ENCODE results near the gene GLRA1.

GLRA1 gene

GRCh38 chr5:151800532-151800931 lies 124.1 kb downstream of the GLRA1 start:
- TF ChIP-seq CTCF (IDR thresholded peaks at IDR 0.05; ENCODE audit: extremely low read depth, insufficient read depth, missing control alignments), result no peak
- in situ Hi-C loops (cut with MboI; ENCODE audit: low pct_unique_long_range_greater_than_20kb, low sequenced_read_pairs, unreplicated experiment), result no loop called here
- no peak for DNase-seq (ENCODE audit: low spot score)

GRCh38 chr5:151799407-151799806 lies 125.2 kb downstream of the GLRA1 start:
- no peak for TF ChIP-seq CTCF (IDR thresholded peaks at IDR 0.05; ENCODE audit: extremely low read depth, insufficient read depth, missing control alignments)
- in situ Hi-C loops (cut with MboI; ENCODE audit: low pct_unique_long_range_greater_than_20kb, low sequenced_read_pairs, unreplicated experiment), result no loop called here
- no peak for DNase-seq (ENCODE audit: low spot score)

DNA sequence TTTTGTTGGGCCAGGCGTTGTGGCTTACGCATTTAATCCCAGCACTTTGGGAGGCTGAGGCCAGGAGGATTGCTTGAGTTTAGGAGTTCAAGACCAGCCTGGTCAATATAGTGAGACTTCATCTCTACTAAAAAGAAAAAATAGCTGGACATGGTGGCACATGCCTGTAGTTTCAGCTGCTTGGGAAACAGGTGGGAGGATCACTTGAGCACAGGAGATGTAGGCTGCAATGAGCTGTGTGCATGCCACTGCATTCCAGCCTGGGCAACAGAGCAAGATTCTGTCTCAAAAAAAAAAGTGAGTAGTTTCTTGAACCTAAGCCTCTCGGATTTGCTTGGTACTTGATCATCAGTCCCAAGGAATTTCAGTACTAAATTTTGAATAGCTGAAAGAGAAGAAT lies 126.0 kb downstream of the GLRA1 start:
- TF ChIP-seq CTCF (IDR thresholded peaks at IDR 0.05; ENCODE audit: extremely low read depth, insufficient read depth, missing control alignments), result no peak
- no peak for DNase-seq (ENCODE audit: low spot score)
- in situ Hi-C loops (cut with MboI; ENCODE audit: low pct_unique_long_range_greater_than_20kb, low sequenced_read_pairs, unreplicated experiment), result no loop called here

DNA sequence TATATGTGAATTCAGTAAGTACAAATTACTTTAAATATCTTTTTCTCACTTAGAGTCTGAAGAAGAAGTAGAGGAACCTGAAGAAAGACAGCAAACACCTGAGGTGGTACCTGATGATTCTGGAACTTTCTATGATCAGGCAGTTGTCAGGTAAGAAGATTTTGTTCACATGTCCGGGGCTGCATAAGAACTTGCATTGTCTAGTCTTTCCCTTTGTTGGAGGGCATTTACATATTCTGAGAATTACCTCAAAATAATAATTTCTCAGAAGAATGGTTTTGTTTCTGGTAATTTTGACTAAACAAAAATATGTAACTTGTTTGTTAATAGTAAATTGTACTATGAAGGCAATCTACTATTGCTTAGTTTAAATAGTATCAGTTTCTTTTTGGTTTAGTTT lies 129.2 kb downstream of the GLRA1 start:
- in situ Hi-C loops (cut with MboI; ENCODE audit: low pct_unique_long_range_greater_than_20kb, low sequenced_read_pairs, unreplicated experiment), result no loop called here
- no peak for TF ChIP-seq CTCF (IDR thresholded peaks at IDR 0.05; ENCODE audit: extremely low read depth, insufficient read depth, missing control alignments)
- no peak for DNase-seq (ENCODE audit: low spot score)

DNA sequence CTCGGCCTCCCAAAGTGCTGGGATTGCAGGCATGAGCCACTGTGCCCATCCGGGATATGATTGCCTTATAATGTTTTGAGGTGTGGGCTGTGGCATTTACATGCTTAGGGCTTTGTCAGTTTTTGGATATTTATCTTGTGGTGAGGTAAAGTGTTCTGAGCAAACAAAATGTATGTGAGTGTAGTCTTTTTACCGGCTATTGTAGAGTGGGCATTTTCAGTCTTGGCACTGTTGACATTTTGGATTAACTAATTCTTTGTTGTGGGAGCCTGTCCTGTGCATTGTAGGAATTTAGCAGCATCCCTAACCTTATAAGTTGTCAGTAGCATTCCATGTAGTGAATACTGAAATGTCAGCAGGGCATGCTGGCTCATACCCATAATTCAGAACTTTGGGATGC lies 131.3 kb downstream of the GLRA1 start:
- DNase-seq (ENCODE audit: low spot score), result no peak
- in situ Hi-C loops (cut with MboI; ENCODE audit: low pct_unique_long_range_greater_than_20kb, low sequenced_read_pairs, unreplicated experiment), result no loop called here
- no peak for TF ChIP-seq CTCF (IDR thresholded peaks at IDR 0.05; ENCODE audit: extremely low read depth, insufficient read depth, missing control alignments)

DNA sequence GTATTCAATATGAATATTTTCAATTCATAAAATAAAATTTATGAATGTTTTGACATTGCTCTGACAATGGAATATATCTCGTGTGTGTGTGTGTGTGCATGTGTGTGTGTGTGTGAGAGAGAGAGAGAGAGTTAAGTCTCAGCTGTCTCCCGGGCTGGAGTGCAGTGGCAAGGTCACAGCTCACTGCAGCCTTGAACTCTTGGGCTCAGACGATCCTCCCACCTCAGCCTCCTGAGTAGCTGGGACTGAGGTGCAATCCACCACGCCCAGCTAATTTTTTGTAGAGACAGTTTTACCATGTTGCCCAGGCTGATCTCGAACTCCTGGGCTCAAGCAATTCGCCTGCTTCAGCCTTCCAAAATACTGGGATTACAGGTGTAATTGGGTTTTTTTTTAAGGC lies 136.8 kb downstream of the GLRA1 start:
- no peak for DNase-seq (ENCODE audit: low spot score)
- in situ Hi-C loops (cut with MboI; ENCODE audit: low pct_unique_long_range_greater_than_20kb, low sequenced_read_pairs, unreplicated experiment), result no loop called here
- TF ChIP-seq CTCF (IDR thresholded peaks at IDR 0.05; ENCODE audit: extremely low read depth, insufficient read depth, missing control alignments), result no peak

- no peak for TF ChIP-seq CTCF (IDR thresholded peaks at IDR 0.05; ENCODE audit: extremely low read depth, insufficient read depth, missing control alignments)
- DNase-seq (ENCODE audit: low spot score), result no peak
- in situ Hi-C loops (cut with MboI; ENCODE audit: low pct_unique_long_range_greater_than_20kb, low sequenced_read_pairs, unreplicated experiment), result no loop called here
These were observed 138.2 kb downstream of the GLRA1 start for GRCh38 chr5:151786468-151786867.

Measured in GM13977 (cell line).